ENCODE results near the gene DUSP28. TPM values are rescaled to one million over a fixed set of nuclear protein-coding genes. Genes with fewer than 3 reads are reported as not detected.

Gene DUSP28
- total and polyA plus RNA-seq, 10 of the 15 experiments (the other 5 are each of a cell fraction or from before 2014, with no cell fraction given): 2.5 to 12.5 (median 6.4) TPM

DNA sequence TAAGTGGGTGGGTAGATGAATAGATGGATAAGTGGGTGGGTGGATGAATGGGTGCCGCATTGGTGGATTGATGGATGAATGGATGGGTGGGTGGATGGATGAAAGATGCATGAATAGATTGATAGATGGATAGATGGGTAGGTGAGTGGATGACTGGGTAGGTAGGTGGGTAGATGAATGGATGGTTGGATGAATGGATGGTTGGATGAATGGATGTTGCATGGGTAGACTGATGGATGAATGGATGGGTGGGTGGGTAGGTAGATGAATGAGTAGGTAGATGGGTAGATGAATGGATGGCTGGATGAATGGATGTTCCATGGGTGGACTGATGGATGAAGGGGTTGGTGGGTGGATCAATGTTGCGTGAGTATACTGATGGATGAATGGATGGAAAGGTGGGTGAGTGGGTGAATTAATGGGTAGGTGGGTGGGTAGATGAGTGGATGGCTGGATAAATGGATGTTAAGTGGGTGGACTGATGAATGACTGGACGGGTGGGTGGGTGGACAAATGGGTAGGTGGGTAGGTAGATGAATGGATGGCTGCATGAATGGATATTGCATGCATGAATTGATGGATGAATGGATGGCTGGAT is 32.9 kb upstream of the DUSP28 start (continued):
- TF ChIP-seq HCFC1 (IDR thresholded peaks at IDR 0.05; ENCODE audit: low read length) (no peak), POLR2AphosphoS2 (IDR thresholded peaks at IDR 0.05; ENCODE audit: low read depth, low read length) (no peak), SPI1 (IDR thresholded peaks at IDR 0.05; ENCODE audit: borderline replicate concordance, insufficient read depth, low read depth, low read length) (no peak)

- Histone ChIP-seq H3K27ac (ENCODE audit: control insufficient read depth, insufficient read depth) (no peak overlapping the region), H3K4me1 (ENCODE audit: control insufficient read depth, insufficient read depth, low read length) (no peaks in the 10 kb centered on the region), H3K9ac (ENCODE audit: control insufficient read depth, insufficient read depth, low read length) (no peak overlapping the region), H3K27me3 (replicated peaks in 1 of 2; ENCODE audit: control insufficient read depth in 2 of 2, insufficient read depth in 2 of 2, low read length in 1 of 2) (no peaks in the 10 kb centered on the region), H3K36me3 (ENCODE audit: control insufficient read depth in 2 of 2, insufficient read depth in 2 of 2, low read length in 1 of 2) (peaks cover 0 to 3% of the 10 kb centered on the region in 2 experiments; a peak in 1 of 4 replicates), H4K20me1 (ENCODE audit: control insufficient read depth, insufficient read depth) (no peaks in the 10 kb centered on the region), H3K9me3 (replicated peaks; ENCODE audit: control insufficient read depth, insufficient read depth, low read length) (peaks cover 24% of the 10 kb centered on the region; the same call in 2 of the 3 replicates), H3K79me2 (ENCODE audit: control insufficient read depth, insufficient read depth, low read length) (no peaks in the 10 kb centered on the region), H2AFZ (ENCODE audit: control insufficient read depth, low read depth, low read length) (no peak overlapping the region), H3K4me3 (no peak overlapping the region), H3K4me2 (ENCODE audit: control insufficient read depth, insufficient read depth) (no peak overlapping the region)
- intact Hi-C loops (cut with micrococcal nuclease; ENCODE audit: unreplicated experiment) (no loop called here), in situ Hi-C loops (cut with MboI) (no loop called here)
- no peak for TF ChIP-seq FOXK2 (IDR thresholded peaks at IDR 0.05)
- TF ChIP-seq SIN3A (IDR thresholded peaks at IDR 0.05; ENCODE audit: low read depth, low read length): no peak
- no peak for TF ChIP-seq MEF2B (IDR thresholded peaks at IDR 0.05; ENCODE audit: partially characterized antibody, poor library complexity, severe bottlenecking)
- no peak for TF ChIP-seq NKRF (conservative IDR thresholded peaks at IDR 0.05)
- TF ChIP-seq TARDBP (IDR thresholded peaks at IDR 0.05; ENCODE audit: borderline replicate concordance): no peak
- no peak for TF ChIP-seq ESRRA (IDR thresholded peaks at IDR 0.05; ENCODE audit: low read length)
- TF ChIP-seq BRCA1 (IDR thresholded peaks at IDR 0.05; ENCODE audit: low read depth, low read length): no peak
- TF ChIP-seq, protein P1, sequence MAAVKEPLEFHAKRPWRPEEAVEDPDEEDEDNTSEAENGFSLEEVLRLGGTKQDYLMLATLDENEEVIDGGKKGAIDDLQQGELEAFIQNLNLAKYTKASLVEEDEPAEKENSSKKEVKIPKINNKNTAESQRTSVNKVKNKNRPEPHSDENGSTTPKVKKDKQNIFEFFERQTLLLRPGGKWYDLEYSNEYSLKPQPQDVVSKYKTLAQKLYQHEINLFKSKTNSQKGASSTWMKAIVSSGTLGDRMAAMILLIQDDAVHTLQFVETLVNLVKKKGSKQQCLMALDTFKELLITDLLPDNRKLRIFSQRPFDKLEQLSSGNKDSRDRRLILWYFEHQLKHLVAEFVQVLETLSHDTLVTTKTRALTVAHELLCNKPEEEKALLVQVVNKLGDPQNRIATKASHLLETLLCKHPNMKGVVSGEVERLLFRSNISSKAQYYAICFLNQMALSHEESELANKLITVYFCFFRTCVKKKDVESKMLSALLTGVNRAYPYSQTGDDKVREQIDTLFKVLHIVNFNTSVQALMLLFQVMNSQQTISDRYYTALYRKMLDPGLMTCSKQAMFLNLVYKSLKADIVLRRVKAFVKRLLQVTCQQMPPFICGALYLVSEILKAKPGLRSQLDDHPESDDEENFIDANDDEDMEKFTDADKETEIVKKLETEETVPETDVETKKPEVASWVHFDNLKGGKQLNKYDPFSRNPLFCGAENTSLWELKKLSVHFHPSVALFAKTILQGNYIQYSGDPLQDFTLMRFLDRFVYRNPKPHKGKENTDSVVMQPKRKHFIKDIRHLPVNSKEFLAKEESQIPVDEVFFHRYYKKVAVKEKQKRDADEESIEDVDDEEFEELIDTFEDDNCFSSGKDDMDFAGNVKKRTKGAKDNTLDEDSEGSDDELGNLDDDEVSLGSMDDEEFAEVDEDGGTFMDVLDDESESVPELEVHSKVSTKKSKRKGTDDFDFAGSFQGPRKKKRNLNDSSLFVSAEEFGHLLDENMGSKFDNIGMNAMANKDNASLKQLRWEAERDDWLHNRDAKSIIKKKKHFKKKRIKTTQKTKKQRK (IDR thresholded peaks at IDR 0.05; ENCODE audit: low read depth, low read length): no peak
- TF ChIP-seq RUNX3 (IDR thresholded peaks at IDR 0.05; ENCODE audit: low read length): no peak
- TF ChIP-seq NFXL1 (IDR thresholded peaks at IDR 0.05; ENCODE audit: borderline replicate concordance): no peak
- no peak for TF ChIP-seq ZNF274 (IDR thresholded peaks at IDR 0.05; ENCODE audit: insufficient read depth, insufficient read length)
- TF ChIP-seq JUNB (IDR thresholded peaks at IDR 0.05): no peak
- no TSS peak for BruUV-seq (replicated peaks)
- SMC1A ChIA-PET (ENCODE audit: uncharacterized antibody, unreplicated experiment): interaction anchor here (0.7 kb wide), 1 partner anchor 11 kb away, joined by 3 read pairs; no protein-coding TSS in a partner anchor
- CTCF ChIA-PET: interaction anchor here (0.7 to 1.2 kb wide), 2 partner anchors 12 to 14 kb away, joined by 3 to 6 read pairs; no protein-coding TSS in a partner anchor
- DNase-seq (ENCODE audit: low read depth, low spot score) (no peak), ATAC-seq (no peak), FAIRE-seq (no peak)
- POLR2A ChIA-PET: no interaction called here
- RAD21 ChIA-PET (ENCODE audit: unreplicated experiment): no interaction called here
- 75% methylated on average over 13 of the region's 13 CpGs for WGBS (ENCODE audit: insufficient coverage, insufficient replicate concordance, low lambda C conversion rate, missing lambda C conversion rate)
Observed at GRCh38 chr2:240528406-240529040, 31.6 kb upstream of the DUSP28 start.
